Erythroblast (primary cell): ENCODE results near the gene PEX6.

ENCODE experiments used
- DNase-seq, 2 experiments: peaks; one replicate each; lab custom pipeline; 2025; lab: John Stamatoyannopoulos, UW
- GATA1 ChIP-seq: IDR thresholded peaks from 2 replicates; pipeline ENCODE4 v1.6.1; 2011; ENCODE audit warnings: low read depth, mild to moderate bottlenecking, control low read depth, low read length, moderate library complexity
- POLR2A ChIP-seq: IDR thresholded peaks from 2 replicates; pipeline ENCODE4 v1.6.1; 2011; ENCODE audit warnings: mild to moderate bottlenecking, low read length

PEX6 gene

GRCh38 chr6:42923666-42924065 lies 55.3 kb downstream of the PEX6 start:
- TF ChIP-seq POLR2A (no peak), GATA1 (no peak)
- no peak for DNase-seq

GRCh38 chr6:42921801-42922200 lies 57.2 kb downstream of the PEX6 start:
- DNase-seq: no peak
- TF ChIP-seq POLR2A: no peak
- TF ChIP-seq GATA1: no peak

DNA sequence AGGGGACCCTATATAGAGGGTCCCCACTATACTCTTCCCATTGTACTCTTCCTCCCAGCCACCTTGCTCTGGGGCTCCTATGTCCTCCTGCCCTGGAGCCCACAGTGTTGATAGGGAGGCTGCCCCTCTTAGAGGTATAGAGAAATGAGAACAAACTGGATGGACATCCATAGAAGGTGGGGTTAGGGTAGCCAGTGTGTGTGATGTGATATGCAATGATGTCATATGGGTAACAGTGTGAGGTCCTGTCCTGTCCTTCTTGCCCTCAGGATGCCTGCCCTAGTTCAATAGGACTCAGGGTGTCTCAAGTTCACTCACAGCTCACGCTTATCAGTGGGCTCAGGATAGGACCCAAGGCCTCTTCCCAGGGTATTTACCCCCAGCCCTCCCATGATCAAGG lies 62.7 kb downstream of the PEX6 start:
- TF ChIP-seq GATA1 (no peak), POLR2A (no peak)
- no peak for DNase-seq

GRCh38 chr6:42915732-42916131 lies 63.2 kb downstream of the PEX6 start, which contains the start of gene PTCRA:
PTCRA (plus strand) TSS chr6:42916053; CDS start chr6:42916070, 17 bp downstream.
- DNase-seq: no peak
- TF ChIP-seq GATA1 (no peak), POLR2A (no peak)

GRCh38 chr6:42914546-42914945 lies 64.4 kb downstream of the PEX6 start:
- no peak for DNase-seq
- TF ChIP-seq GATA1: no peak
- no peak for TF ChIP-seq POLR2A
